HG03103 (cell line): Measurements from ENCODE around the gene GJA8.
A peak's percentile ranks its signal among the peaks of the same experiment; 100 is the strongest.
"Not testable (repeated sequence)": the region's sequence is repeated elsewhere in the genome, so short reads cannot be mapped to it uniquely, and the experiment has no call there.

Source experiments
- ATAC-seq: cut with Tn5 transposase; IDR thresholded peaks from one replicate; pipeline ENCODE4 v1.9.1; 2021; ENCODE audit warnings: low read depth; ENCODE audit not compliant: unreplicated experiment

Gene GJA8

GRCh38 chr1:147927215-147927614 is 24.6 kb downstream of the GJA8 start:
- ATAC-seq: not testable (repeated sequence)

GRCh38 chr1:147927689-147928088 is 25.1 kb downstream of the GJA8 start:
- ATAC-seq: not testable (repeated sequence)

- ATAC-seq: peak; percentile 95
These were observed 25.9 kb downstream of the GJA8 start, which contains the start of gene GPR89B for GRCh38 chr1:147928236-147929132. TSS of gene GPR89B (plus strand) at chr1:147928420. CDS start at chr1:147928537, 117 bp downstream.

GRCh38 chr1:147931137-147931536 is 28.5 kb downstream of the GJA8 start:
- ATAC-seq: not testable (repeated sequence)

- ATAC-seq: not testable (repeated sequence)
These were observed 32.7 kb downstream of the GJA8 start for GRCh38 chr1:147935296-147935695.

- ATAC-seq: not testable (repeated sequence)
These were observed 37.9 kb downstream of the GJA8 start for GRCh38 chr1:147940456-147940855.

GRCh38 chr1:147942563-147942962 is 40.0 kb downstream of the GJA8 start:
- ATAC-seq: not testable (repeated sequence)

GRCh38 chr1:147949517-147949916 is 46.9 kb downstream of the GJA8 start:
- ATAC-seq: not testable (repeated sequence)
